Erythroblast (primary cell): ENCODE results near the gene RDH14.

ENCODE experiments used
- GATA1 ChIP-seq: IDR thresholded peaks from 2 replicates; pipeline ENCODE4 v1.6.1; 2011; ENCODE audit warnings: low read depth, mild to moderate bottlenecking, control low read depth, low read length, moderate library complexity
- POLR2A ChIP-seq: IDR thresholded peaks from 2 replicates; pipeline ENCODE4 v1.6.1; 2011; ENCODE audit warnings: mild to moderate bottlenecking, low read length

DNA sequence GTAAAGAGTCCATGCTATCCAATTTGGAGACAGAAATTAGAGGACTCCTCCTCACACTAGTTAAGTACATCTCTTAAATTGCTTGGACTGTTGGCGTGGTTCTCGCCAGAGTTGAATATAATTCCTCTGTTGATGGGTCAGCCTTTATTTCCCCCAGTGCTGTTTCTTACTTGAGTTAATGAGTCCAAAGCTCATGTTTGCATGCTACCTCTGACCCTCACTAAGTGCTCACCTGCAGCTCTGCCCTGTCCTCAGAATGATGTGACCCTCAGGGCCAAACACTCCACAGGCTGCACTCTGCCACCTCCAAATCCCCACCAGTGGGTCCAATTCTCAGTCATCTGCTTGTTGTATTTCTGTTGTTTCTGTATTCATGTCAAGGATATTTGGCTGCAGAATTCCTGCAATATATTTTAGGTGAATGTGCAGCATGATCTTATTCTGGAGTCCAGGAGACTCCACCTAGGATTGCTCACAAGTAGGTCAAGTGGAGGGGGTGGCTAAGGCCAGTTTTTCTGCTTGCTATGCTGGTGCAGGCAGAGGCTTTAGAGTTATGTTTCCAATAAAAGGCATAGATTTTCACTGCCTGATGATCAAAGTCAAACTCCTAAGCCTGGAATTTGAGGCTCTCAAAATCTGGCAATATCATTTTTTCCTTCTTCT is 37.8 kb downstream of the RDH14 start:
- TF ChIP-seq POLR2A: no peak
- TF ChIP-seq GATA1: no peak
